Measurements from ENCODE around the gene TMEM200A. TPM values are rescaled to one million over a fixed set of nuclear protein-coding genes. Genes with fewer than 3 reads are reported as not detected.

TMEM200A gene
- total and polyA plus RNA-seq, 2 of the 8 experiments (the other 6 are each of a cell fraction or from before 2014, with no cell fraction given), result 6.2 to 13.9 TPM

GRCh38 chr6:130482645-130483390, 117.0 kb downstream of the TMEM200A start (continued):
- TF ChIP-seq TBP (IDR thresholded peaks at IDR 0.05; ENCODE audit: low read depth, low read length) (no peak), RAD21 (IDR thresholded peaks at IDR 0.05 in 1 of 2, conservative IDR thresholded peaks at IDR 0.05 in 1 of 2; ENCODE audit: low read depth in 2 of 2, low read length in 2 of 2) (no peak), EP300 (IDR thresholded peaks at IDR 0.05; ENCODE audit: borderline replicate concordance in 1 of 2, low read depth in 2 of 2, low read length in 2 of 2) (no peak)
